ENCODE results near the gene MRPL55.

Gene MRPL55

GRCh38 chr1:228109073-228109961, at the start of gene MRPL55:
TSS of gene MRPL55 (minus strand) at chr1:228109299. CDS start at chr1:228108260, 1,039 bp downstream.
- DNase-seq = peak; percentile 97

DNA sequence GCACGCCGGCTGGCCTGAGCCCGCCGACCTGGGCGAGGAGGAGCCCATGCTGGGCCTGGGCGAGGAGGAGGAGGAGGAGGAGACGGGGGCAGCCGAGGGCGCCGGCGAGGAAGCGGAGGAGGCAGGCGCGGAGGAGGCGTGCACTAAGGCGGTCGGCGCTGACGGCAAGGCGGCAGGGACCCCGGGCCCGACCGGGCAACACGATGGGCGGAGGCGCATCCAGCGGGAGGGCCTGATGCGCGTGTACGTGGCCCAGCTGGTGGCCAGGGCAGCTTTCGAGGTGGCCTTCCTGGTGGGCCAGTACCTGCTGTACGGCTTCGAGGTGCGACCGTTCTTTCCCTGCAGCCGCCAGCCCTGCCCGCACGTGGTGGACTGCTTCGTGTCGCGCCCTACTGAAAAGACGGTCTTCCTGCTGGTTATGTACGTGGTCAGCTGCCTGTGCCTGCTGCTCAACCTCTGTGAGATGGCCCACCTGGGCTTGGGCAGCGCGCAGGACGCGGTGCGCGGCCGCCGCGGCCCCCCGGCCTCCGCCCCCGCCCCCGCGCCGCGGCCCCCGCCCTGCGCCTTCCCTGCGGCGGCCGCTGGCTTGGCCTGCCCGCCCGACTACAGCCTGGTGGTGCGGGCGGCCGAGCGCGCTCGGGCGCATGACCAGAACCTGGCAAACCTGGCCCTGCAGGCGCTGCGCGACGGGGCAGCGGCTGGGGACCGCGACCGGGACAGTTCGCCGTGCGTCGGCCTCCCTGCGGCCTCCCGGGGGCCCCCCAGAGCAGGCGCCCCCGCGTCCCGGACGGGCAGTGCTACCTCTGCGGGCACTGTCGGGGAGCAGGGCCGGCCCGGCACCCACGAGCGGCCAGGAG, 49.3 kb upstream of the MRPL55 start:
- DNase-seq = no peak

DNA sequence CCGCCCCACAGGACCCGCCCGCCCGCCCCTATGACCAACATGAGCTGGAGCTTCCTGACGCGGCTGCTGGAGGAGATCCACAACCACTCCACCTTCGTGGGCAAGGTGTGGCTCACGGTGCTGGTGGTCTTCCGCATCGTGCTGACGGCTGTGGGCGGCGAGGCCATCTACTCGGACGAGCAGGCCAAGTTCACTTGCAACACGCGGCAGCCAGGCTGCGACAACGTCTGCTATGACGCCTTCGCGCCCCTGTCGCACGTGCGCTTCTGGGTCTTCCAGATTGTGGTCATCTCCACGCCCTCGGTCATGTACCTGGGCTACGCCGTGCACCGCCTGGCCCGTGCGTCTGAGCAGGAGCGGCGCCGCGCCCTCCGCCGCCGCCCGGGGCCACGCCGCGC, 48.6 kb upstream of the MRPL55 start:
- DNase-seq = no peak

DNA sequence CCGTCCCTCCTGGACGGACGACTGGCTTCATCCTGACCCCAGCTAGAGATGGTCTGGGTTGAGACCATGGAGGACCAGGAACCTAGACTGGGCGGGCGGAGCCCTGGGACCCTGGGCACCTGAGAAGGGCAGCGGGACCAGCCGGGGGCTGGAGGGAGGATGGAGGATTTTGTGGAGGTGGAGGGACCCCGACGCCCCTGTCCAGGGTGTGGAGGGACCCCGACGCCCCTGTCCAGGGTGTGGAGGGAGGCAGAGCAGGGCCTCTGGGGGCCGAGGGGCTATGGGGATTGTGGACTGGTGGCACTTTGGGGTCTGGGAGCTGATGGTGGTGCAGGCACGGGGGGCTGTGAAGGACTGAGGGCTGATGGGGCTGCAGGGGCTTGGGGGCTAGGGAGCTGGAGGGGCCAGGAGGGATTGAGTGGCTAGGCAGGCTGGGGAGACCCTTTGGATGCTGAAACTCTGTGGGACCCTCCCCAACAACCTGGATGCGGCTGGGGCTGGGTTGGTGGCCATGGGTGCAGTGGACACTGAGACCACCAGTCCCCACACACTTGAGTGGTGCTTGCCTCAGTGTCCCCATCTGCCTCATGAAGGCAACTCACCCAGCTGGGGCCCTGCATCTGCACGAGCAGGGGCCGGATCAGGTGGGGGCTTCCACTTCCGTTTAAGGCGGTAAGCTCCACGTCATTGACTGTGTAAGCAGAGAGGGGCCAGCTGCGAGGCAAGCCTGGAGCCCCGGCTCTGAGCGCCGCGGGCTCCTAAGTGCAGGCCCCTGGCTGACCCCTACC, 48.0 kb upstream of the MRPL55 start:
- DNase-seq = no peak

- DNase-seq = no peak
Measured at GRCh38 chr1:228156515-228156881, 47.4 kb upstream of the MRPL55 start.

- no peak for DNase-seq
Measured at GRCh38 chr1:228155596-228156514, 46.8 kb upstream of the MRPL55 start.

DNA sequence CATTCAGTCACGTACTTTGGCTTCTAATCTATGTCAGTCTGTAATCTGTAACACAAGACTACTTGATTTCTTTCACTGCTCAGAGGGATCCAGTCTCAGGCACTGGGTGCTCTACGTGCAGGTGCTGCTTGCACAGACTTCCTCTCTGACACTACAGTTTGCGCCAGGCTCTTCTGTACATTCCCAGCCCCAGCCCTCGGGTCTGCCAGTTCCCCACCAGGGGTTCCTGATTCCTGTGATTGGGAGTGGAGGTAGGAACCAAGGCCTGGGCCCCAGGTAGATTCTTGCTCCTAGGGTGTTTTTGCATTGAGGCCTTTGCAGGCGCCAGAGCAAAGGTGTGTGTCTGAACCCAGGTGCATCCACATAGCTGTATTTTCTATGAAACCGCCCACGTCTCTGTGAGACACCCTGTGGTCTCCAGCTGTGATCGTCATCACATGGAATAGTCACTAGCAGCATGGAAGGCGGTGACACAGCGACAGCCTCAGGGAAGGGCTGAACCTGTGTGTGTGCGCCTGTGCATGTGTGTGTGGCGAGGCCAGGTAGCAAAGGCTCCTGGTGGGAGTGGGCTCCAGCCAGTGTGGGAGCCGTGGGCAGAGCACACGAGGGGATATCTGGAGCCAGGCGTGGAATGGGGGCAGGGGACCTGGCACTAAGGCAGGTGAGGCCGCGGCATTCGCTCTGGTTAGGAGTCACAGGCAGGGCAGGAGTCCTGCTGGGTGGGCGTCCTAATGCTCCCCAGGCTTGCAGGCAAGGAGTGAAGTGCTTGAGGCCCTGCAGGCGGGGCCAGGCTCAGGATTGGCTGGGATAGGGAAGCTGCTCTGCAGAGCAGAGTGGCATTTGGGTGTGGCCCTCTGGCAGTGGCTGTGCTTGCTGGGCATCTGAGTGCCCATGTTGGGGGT, 45.8 kb upstream of the MRPL55 start:
- no peak for DNase-seq

- no peak for DNase-seq
Measured at GRCh38 chr1:228154021-228154669, 45.0 kb upstream of the MRPL55 start.

- DNase-seq = no peak
Measured at GRCh38 chr1:228152918-228153258, 43.8 kb upstream of the MRPL55 start.

DNA sequence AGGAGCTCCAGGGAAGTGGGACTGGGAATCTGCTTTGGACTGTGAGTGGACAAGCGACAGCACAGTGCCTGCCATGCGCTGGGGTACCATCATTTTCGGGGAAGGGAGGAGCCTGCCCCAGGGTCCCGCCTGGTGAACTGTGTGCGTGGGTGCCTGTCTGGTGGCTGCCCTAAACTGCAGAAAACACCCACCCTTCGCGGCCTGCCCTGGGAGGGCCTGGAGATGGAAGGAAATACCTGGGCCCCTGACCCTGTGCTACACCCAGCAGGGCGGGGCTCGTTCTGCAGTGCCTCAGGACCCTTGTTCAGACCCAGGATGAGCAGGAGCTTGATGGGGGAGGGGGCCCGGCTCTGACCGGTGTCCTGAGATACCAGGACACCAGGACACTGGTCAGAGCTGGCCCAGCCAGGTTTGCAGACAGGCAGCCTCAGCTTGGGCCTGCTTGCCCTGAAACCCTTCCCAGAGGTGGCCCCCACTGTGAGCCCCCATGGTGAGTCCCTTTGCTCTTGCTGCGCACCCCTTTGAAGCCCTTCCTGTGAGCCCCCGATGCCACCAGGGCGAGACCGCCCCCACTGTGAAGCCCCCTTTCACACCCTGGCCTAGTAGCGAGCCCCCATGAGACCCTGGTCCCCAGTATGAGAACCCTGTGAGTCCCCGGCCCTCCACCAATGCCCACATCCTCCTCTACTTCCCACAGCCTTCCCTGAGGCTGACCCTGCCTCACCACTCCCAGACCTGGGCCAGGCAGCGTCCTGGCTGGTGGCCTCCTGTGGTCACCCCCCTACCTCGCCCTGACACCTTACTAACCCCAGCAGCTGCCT, 43.2 kb upstream of the MRPL55 start:
- no peak for DNase-seq

DNA sequence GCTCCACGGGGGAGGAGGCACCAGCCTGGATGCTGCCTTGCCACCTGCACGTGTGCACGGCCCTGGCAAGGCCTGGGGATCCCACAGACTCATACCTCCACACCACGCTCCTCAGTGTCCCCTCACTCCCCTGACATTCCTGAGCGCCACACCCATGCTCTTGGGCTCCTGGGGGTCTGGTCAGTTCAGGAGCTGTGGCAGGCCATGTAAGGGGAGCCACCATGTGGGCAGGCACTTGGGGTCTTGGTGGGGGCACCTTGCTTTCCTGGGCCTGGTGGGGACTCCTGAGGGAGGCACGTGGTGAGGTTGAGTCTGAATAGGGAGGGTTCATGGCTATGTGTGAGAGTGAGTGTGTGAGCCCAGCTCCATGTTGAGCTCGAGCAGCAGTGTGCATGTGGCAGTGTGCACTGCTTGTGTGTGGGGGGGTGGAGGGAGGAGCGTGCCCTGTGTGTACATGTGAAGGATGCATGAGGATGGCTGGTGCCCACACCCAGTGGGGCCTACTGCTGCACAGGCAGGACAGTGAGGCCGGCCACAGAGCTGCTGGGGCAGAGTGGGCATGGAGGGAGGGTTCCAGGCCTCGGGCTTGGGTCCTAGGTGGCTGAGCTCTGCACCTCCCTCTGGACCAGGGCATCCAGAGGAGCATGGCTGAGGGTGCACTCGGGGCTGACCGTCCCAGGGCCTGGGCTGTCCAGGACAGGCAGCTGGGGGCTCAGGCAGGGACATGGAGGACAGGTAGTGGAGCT, 42.3 kb upstream of the MRPL55 start:
- DNase-seq = no peak

DNA sequence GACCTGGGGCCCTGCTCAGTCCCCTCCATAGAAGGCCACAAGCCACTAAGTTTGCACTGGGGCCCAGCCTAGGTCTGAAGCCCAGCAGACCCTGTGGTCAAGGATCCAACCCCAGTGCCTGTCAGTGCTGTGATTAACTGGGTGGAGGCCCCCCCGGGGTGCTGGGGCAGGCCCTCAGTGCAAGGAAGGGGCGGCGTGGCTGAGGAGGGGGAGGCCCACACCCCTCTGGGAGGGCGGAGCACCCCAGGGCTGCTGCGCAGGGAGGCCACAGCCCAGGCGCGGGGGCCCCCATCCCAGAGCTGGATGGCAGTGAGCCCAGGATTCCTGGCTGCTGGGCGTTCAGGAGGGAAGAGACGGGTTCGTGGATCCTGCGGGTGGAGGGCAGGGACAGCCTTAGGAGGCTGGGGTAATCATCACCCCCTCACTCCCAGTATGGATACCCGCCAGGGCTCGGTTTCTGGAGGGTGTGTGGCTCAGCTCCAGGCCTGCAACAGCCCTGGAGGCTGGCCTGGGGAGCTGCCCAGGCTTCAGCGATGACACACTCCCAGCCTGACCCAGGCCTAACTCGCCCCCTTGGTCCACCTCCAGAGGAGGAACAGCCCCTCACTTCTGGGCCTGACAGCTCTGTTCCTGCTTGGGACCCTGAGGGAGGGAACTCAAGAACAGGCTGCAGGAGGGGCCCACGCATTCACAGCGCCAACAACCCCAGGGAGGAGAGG, 41.5 kb upstream of the MRPL55 start:
- no peak for DNase-seq

DNA sequence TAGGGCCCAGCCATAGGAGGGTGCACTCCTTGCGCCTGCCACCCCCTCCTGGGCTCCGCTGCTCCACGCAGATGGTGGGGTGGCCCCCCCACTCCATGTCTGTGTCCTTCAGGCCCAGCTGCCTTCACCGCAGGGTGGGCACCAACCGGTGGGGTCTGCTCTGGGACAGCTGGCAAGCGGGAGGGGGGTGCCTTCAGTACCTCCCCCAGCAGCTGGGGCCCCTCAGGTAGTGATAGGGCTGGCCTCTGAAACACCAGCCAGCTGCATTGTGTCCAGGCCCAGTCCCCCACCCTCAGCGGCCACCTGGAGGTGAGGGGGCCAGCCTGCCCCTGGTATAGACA, 41.0 kb upstream of the MRPL55 start:
- DNase-seq = no peak

DNA sequence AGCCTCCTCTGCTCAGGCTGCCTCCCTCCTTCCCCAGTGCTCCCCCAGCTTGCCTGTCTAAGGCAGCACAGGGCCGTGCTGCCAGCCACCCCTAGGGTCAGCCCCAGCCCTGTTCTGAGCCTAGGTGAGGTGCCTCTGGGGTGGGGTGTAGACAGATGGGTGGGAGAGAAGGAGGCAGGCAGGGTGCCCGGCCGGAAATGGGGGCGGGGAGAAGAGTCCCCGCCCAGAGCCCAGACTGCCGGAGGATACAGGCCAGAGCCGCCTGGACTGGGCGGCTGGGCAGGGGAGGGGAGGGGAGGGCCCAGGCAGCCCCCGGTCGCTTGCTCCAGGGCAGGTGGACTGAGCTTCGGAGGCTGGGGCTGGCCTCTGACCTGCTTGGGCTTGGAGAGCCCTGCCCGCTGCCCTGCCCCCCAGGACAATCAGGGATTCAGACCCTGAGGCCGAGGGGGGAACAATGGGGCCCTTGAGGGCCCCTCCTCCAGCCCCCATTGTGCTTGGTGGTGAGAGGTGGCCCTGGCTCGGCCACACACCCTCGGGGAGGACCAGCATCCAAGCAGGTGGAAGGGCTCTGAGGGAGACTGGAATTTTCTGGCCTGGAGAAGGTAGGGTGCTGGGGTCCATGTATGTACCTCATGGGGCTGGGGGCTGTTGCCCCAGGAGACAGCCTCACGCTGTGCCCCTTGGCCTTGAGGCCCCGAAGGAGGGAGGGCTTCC, 40.5 kb upstream of the MRPL55 start, which contains the start of gene GJC2:
Gene GJC2, plus strand, starts transcription at position 525 of the 714 bp plus-strand sequence. CDS start 7,829 bp downstream, outside the sequence.
- no peak for DNase-seq

DNA sequence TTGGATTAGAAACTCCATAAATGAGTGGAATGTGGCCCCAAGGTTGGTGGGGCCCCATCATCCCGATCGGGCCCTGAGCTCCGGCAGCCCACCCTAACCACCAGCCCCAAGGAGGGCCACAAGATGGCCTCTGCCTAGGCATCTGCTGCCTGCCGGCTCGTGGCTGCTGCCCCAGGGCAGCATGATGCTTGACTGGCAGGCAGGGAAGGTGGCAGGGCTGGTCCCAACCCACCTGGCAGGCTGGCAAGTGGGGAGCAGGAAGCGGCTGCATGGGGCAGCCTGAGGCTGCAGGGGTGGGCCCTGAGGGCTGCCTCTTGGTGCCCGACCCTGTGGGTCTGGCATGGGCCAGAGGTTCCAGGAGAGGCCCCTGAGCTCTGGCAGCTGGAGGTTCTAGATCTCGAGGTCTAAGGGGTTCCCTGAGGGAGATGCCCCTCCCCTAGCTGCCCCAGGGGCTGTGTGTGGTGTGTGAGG, 39.9 kb upstream of the MRPL55 start:
- DNase-seq = no peak

GRCh38 chr1:228148196-228148861, 39.2 kb upstream of the MRPL55 start:
- DNase-seq = no peak

GRCh38 chr1:228147768-228148167, 38.7 kb upstream of the MRPL55 start:
- no peak for DNase-seq

Data from CD4-positive, alpha-beta T cell treated with Interleukin-6 for 4 hours (primary cell).